ENCODE results near the gene NAA50.

The NAA50 gene

DNA sequence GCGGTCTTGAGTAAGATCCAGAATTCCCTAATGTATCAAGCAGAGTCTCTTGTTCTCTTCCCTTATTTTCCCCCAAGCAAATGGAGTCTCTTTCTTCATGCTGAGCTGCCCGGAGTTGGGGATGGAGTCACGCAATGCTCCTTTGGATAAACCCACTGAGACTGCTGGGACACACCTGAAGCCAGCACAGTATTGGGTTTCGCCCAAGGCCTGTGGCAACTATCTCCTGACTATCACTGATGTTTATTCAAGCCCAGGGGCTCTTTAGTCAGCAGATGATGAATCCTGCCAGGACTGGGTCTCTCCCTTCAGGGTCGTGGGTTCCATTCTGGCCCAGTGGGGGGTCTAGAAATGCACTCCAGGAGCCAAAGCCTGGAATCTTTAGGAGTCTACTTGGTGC is 60.9 kb downstream of the NAA50 start:
- DNase-seq = no peak

DNA sequence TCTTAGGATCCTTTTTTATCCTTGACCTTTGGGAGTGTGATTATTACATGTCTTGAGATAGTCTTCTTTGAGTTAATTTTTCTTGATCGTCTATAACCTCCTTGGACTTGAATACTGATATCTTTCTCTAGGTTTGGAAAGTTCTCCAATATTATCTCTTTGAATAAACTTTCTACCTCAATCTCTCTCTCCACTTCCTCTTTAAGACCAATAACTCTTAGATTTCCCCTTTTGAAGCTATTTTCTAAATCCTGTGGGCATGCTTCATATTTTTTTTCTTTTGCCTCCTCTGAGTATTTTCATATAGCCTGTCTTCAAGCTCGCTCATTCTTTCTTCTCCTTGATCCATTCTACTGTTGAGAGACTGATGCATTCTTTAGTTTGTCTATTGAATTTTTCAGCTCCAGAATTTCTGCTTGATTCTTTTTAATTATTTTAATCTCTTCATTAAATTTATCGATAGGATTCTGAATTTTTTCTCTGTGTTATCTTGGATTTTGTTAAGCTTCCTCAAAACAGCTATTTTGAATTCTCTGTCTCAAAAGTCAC is 61.7 kb downstream of the NAA50 start:
- DNase-seq = no peak

DNA sequence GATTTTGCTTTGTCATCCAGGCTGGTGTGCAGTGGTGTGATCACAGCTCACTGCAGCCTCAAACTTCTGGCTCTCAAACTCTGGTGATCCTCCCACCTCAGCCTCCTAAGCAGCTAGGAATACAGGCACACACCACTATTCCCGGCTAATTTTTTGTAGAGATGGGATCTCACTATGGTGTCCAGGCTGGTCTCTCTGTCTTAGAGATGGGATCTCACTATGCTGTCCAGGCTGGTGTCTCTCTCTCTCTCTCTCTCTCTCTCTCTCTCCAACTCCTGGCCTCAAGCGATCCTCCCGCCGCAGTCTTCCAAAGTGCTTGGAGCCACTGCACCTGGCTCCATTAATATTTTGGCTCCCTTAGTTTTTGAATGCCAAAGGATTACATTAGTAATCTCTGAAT is 67.3 kb downstream of the NAA50 start:
- no peak for DNase-seq

- no peak for DNase-seq
Measured at GRCh38 chr3:113677737-113678136, 68.3 kb downstream of the NAA50 start.

DNA sequence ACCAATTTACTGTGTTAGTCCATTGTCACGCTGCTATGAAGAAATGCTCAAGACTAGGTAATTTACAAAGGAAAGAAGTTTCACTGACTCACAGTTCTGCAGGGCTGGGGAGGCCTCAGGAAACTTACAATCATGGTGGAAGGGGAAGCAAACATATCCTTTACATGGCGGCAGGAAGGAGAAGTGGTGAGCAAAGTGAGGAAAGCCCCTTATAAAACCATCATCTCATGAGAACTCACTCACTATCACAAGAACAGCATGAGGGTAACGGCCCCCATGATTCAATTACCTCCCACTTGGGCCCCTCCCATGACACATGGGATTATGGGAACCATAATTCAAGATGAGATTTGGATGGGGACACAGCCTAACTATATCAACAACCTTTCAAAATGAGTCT is 69.8 kb downstream of the NAA50 start:
- no peak for DNase-seq

DNA sequence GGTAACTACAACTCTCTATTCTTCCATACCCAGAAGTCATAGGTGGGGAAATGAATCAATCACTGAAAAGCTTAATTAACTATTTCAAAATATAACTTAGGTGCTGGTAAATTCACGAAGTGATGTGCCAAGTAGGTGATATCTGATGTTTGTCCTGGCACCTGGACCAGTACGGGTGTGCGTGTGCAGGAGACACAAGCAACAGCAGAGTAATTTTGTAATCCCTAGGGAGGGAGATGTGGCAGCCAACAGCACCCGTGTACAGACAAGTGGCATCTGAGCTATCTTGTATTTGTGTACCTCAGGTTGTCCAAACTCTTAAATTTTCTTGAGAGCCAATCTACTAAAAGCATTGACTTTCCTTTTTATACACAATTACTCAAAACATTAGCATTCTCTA is 72.5 kb downstream of the NAA50 start:
- no peak for DNase-seq

GRCh38 chr3:113668015-113668414 is 78.0 kb downstream of the NAA50 start:
- no peak for DNase-seq

Measured in stimulated activated CD4-positive, alpha-beta T cell treated with anti-CD3 and anti-CD28 coated beads, Interleukin-2, amount 100 ng/mL, for 48 hours (primary cell).